ENCODE data around the gene SLC5A5.
A peak's percentile ranks its signal among the peaks of the same experiment; 100 is the strongest.

SLC5A5 gene

GRCh38 chr19:17843292-17843827 lies 28.4 kb upstream of the SLC5A5 start:
- peaks cover 40 to 48% of the 10 kb centered on the region in 2 experiments for H3K4me1 ChIP-seq (ENCODE audit: control insufficient read depth in 1 of 2, insufficient read depth in 1 of 2, low read depth in 1 of 2, low read length in 1 of 2)
- no peaks in the 10 kb centered on the region for H3K27me3 ChIP-seq
- H3K9me3 ChIP-seq, result no peaks in the 10 kb centered on the region
- H3K36me3 ChIP-seq, result peaks cover 58% of the 10 kb centered on the region
- H3K27ac ChIP-seq, result peak overlapping the region; percentile 8
- H3K4me3 ChIP-seq (ENCODE audit: low read depth in 1 of 2, low read length in 1 of 2), result no peak overlapping the region
- no peak for TF ChIP-seq CTCF (IDR thresholded peaks at IDR 0.05)

GRCh38 chr19:17843908-17844490 lies 27.7 kb upstream of the SLC5A5 start:
- peaks cover 47 to 54% of the 10 kb centered on the region in 2 experiments for H3K4me1 ChIP-seq (ENCODE audit: control insufficient read depth in 1 of 2, insufficient read depth in 1 of 2, low read depth in 1 of 2, low read length in 1 of 2)
- TF ChIP-seq CTCF (IDR thresholded peaks at IDR 0.05), result no peak
- H3K4me3 ChIP-seq (ENCODE audit: low read depth in 1 of 2, low read length in 1 of 2), result no peak overlapping the region
- peaks cover 51% of the 10 kb centered on the region for H3K36me3 ChIP-seq
- H3K9me3 ChIP-seq, result no peaks in the 10 kb centered on the region
- no peaks in the 10 kb centered on the region for H3K27me3 ChIP-seq
- H3K27ac ChIP-seq, result peak overlapping the region; percentile 8

GRCh38 chr19:17846146-17846545 lies 25.6 kb upstream of the SLC5A5 start:
- Histone ChIP-seq H3K9me3 (no peaks in the 10 kb centered on the region), H3K4me3 (ENCODE audit: low read depth in 1 of 2, low read length in 1 of 2) (peak overlapping the region; percentile 64 to 92), H3K27me3 (no peaks in the 10 kb centered on the region), H3K36me3 (peaks cover 31% of the 10 kb centered on the region), H3K27ac (peak overlapping the region; percentile 94), H3K4me1 (ENCODE audit: control insufficient read depth in 1 of 2, insufficient read depth in 1 of 2, low read depth in 1 of 2, low read length in 1 of 2) (peaks cover 68 to 76% of the 10 kb centered on the region in 2 experiments)
- TF ChIP-seq CTCF (IDR thresholded peaks at IDR 0.05), result no peak

GRCh38 chr19:17847538-17848366 lies 24.0 kb upstream of the SLC5A5 start, which contains the start of gene JAK3:
Gene JAK3, minus strand, starts transcription at chr19:17847982. Its CDS starts 3,565 bp downstream, at chr19:17844417.
- Histone ChIP-seq H3K4me3 (ENCODE audit: low read depth in 1 of 2, low read length in 1 of 2) (peak within 1 kb of the TSS; percentile 64 to 92), H3K27ac (peak within 1 kb of the TSS; percentile 94), H3K27me3 (no peaks in the 10 kb centered on the region), H3K4me1 (ENCODE audit: control insufficient read depth in 1 of 2, insufficient read depth in 1 of 2, low read depth in 1 of 2, low read length in 1 of 2) (peaks cover 75 to 89% of the 10 kb centered on the region in 2 experiments), H3K36me3 (peaks cover 15% of the 10 kb centered on the region), H3K9me3 (no peaks in the 10 kb centered on the region)
- no peak for TF ChIP-seq CTCF (IDR thresholded peaks at IDR 0.05)

GRCh38 chr19:17848595-17849292 lies 23.0 kb upstream of the SLC5A5 start:
- no peak for TF ChIP-seq CTCF (IDR thresholded peaks at IDR 0.05)
- Histone ChIP-seq H3K9me3 (no peaks in the 10 kb centered on the region), H3K36me3 (peaks cover 5% of the 10 kb centered on the region), H3K4me3 (ENCODE audit: low read depth in 1 of 2, low read length in 1 of 2) (peak overlapping the region; percentile 64 to 92), H3K27me3 (no peaks in the 10 kb centered on the region), H3K4me1 (ENCODE audit: control insufficient read depth in 1 of 2, insufficient read depth in 1 of 2, low read depth in 1 of 2, low read length in 1 of 2) (peaks cover 71 to 82% of the 10 kb centered on the region in 2 experiments), H3K27ac (peak overlapping the region; percentile 94)

All from neutrophil (primary cell).